ENCODE data around the gene PJVK.

DNA sequence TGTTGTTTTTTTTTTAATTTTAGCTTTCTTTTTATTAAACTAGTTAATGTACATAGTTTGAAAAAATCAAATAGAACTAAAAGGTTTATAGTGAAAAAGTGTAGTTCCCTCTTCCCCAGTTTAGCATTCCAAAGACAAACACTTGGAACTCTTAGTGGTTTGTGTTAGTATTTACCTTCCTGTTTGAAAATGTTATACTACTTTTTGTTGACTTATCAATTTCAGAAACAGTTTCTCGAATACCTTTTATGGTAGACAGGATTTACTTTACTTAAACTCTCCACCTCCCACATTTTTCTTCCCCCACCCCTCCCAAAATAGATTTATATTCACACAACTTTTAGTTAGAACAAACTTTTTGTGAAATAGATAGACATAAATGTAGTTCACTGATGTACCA lies 55.8 kb downstream of the PJVK start:
- TF ChIP-seq POLR2AphosphoS5 (IDR thresholded peaks at IDR 0.05; ENCODE audit: borderline replicate concordance, low read depth, low read length) = no peak
- TF ChIP-seq EZH2 (IDR thresholded peaks at IDR 0.05) = no peak
- no peak for TF ChIP-seq FOXP2 (optimal IDR thresholded peaks at IDR 0.05; ENCODE audit: control extremely low read depth, extremely low read length, insufficient read depth)

Data from SK-N-MC (cell line).